GM18861 (cell line): Measurements from ENCODE around the gene CACNG3.
"Not testable (repeated sequence)": the region's sequence is repeated elsewhere in the genome, so short reads cannot be mapped to it uniquely, and the experiment has no call there.

Experiments
- ATAC-seq: cut with Tn5 transposase; IDR thresholded peaks from one replicate; pipeline ENCODE4 v1.9.1; 2021; ENCODE audit not compliant: unreplicated experiment

The CACNG3 gene

DNA sequence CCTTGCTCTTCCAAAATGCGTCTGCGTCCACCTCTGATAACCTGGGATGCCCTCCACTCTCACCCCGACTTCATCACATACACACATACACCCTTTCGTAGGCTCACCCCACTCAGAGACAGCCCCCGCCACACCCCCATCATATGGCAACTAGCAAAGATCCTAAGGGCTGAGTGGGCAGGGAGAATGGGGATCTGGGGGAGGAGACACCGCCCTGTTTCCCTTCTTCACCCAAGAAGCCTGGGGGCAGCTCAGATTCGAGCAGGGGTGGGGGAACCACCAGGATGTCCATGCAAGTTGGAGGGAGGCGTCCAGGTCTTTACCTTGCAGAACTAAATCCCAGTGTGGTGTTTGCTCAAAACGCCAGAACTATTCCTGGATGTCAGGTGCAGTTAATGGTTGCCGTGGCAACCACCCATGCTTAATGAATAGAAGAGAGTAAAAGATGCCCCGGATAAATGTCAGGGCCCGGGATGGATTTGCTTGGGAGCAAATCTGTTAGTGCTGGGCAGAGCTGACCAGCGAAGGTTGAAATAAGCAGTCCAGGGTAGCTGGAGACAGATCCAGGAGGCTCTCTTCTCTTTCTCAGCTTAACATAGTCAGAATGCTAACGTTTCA, 72.8 kb downstream of the CACNG3 start:
- no peak for ATAC-seq

DNA sequence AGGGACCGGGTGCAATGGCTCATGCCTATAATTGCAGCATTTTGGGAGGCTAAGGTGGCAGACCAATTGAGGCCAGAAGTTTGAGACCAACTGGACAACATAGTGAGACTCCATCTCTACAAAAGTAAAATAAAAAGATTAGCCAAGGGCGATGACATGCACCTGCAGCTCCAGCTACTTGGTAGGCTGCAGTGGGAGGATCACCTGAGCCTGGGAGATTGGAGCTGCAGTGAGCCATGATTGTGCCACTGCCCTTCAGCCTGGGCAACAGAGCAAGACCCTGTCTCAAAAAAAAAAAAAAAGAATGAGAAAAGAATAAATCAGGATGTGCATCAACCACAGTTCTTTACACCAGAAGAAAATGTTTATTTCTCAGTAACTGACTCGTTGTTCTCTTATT, 76.0 kb downstream of the CACNG3 start:
- ATAC-seq: no peak

DNA sequence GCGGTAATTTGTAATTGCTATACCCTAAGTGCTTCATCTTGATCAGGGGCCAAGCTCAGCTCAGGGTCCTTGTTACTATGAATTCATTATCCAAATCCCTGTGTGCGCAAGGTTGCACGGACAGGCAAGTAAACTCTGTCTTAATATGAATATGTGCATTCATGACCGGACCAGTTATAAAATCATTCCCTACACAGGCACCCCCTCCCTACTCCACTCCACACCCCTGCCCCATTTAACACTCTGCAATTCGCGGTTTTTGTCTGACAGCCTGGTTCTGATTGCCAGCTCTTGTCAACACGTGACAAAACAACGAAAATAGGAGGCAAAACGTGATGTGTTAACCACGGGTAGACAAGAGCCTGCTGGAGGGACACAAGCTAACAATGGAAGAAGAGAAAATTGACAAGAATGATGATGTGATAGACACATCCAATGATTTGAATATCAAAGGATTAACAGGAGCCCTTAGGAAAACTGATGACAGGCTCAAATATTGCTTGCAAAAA, 76.5 kb downstream of the CACNG3 start:
- no peak for ATAC-seq

DNA sequence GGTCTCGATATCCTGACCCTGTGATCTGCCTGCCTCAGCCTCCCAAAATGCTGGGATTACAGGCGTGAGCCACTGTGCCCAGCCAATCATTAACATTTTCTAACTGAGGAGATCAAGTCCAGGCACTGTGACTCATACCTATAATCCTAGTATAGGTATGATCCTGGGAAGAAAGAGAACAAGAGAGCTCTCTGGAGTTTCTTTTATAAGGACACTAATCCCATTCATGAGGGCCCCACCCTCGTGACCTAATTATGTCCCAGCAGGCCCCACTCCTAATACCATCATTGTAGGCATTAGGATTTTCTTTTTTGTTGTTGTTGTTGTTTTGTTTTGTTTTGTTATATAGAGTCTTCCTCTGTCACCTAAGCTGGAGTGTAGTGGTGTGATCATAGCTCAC, 80.4 kb downstream of the CACNG3 start:
- ATAC-seq: no peak

DNA sequence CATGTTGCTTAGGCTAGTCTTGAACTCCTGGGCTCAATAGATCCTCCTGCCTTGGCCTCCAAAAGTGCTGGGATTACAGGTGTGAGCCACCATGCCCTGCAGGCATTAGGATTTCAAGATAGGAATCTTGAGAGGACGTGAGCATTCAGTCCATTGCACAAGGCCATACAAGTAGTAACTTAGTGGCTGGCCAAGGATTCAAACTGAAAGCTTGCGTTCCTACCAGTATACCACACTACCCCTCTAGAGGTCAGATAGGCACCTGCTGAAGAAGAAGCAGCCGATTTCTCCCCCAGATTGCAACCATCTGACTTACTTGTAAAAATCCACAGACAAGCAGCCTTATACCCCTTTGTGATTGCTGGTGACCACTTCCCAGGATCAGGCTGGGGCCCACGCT, 80.9 kb downstream of the CACNG3 start:
- ATAC-seq: no peak

DNA sequence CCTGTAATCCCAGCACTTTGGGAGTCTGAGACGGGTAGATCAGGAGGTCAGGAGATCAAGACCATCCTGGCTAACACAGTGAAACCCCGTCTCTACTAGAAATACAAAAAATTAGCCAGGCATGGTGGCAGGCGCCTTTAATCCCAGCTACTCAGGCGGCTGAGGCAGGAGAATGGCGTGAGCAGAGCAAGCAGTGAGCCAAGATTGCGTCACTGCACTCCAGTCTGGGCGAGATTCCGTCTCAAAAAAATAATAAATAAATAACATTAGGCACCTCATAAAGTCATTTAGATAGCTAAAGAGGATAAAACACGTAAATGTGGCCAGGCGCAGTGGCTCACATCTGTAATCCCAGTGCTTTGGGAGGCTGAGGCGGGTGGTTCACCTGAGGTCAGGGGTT, 87.7 kb downstream of the CACNG3 start:
- ATAC-seq: not testable (repeated sequence)

DNA sequence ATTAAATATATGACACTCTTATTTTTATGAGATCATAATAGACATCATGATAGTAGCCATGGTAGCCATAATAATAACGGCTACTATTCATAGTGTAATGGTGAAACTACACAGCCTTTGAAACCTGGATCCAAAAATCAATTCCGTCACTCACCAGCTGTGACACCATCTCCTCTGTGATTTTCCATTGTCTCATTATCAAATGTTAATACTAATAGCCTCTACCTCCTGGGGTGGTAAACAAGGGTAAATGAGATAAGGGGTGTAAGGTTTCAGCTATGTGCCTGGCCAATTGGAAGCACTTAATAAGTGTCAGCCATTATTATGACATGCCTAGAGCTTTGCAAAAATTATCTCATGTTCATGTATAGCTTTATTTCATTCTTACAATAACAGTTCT, 88.6 kb downstream of the CACNG3 start:
- no peak for ATAC-seq

DNA sequence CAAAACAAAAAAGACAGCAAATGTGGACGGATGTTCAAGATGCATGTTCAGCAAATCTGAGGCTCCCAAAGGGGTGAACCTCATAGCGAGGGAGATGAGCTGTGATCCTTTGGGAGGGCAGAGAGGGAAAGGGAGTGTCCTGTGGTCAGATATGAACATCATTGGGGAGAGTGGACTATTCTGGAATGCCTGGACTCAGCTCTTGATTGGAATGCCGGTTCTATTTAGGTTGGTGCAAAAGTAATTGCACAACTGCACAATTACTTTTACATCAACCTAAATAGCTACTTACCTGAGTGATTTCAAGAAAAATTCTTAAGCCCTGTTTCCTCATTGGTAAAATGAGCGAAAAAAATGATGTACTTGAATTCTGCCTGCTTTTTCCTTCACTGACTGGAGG, 89.6 kb downstream of the CACNG3 start:
- ATAC-seq: no peak

DNA sequence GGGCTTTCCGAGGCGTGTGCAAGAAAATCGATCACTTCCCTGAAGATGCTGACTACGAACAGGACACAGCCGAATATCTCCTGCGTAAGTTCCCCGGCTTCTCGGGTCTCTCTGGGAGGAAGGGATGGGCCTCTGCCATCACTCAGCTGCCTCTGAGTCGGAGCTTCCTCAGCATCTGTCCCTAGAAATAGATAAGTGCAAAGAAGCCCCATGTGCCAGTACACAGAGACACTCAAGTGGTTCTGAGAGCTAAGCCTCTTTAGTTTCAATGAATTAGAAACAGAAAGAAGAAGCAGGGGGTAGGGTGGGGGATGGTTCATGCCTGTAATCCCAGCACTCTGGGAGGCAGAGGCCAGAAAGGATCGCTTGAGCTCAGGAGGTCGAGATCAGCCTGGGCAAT, 90.6 kb downstream of the CACNG3 start:
- no peak for ATAC-seq

DNA sequence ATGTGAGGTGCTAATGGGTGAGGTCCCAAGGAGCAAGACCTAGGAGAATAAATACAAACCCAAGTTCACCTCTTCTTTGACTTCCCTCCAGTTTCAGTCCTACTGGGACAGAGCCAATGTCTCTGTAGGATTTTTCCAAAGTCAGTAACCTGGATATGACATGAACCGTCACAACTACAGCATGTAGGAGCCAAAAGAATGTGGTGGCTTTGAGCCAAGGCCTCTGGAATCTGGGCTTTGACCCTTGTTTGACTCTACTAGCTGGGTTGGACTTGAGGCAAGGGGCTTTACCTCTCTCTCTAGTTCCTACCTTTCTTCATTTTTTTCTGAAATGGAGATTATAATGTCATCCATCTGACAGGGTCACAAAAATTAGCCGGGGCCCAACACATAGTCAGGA, 91.4 kb downstream of the CACNG3 start:
- ATAC-seq: no peak

DNA sequence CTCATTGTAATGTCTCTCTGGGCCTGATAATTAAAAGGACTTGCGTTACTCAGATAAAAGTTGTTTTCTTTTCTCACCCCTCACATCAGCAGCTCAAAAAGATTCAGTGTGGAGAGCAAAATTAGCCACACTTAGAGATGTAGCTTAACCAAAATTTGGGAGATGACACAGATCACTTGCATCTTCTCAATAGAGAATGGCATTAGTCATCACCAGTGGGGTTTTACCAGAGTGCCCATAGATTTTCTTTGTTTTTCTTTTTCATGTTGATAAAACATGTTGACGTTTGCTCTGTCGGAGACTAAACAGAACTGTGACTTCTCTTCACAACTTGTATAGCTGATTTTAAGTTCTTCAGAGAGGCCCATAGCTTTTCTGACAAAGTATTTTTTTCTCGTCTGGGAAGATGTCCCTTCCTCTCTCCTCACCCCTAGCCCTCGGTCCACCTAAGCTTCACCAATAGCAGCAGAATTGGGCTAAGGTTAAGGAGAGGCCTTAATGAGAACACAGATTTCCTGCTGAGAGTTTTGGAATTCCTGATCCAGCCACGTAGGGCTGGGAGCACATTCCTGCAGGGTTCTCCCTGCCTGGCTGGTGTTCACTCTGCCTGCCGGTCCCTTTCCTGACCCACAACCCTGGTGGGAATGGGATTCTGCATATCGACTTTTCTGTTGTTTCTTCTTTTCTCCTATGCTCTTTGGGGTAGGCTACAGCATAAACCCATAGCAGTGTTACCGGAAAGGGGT, 92.6 kb downstream of the CACNG3 start:
- no peak for ATAC-seq

DNA sequence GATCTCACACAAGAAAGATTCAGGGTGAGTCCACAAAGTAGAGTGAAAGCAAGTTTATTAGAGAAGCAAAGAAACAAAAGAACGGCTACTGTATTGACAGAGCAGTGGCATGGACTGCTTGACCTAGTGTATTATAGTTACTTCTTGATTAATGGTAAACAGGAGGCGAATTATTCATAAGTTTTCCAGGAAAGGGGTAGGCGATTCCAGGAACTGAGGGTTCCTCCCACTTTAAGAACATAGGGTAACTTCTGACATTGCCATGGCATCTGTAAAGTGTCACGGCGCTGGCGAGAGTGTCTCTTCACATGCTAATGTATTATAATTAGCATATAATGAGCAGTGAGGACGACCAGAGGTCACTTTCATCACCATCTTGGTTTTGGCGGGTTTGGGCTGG, 93.2 kb downstream of the CACNG3 start:
- no peak for ATAC-seq

DNA sequence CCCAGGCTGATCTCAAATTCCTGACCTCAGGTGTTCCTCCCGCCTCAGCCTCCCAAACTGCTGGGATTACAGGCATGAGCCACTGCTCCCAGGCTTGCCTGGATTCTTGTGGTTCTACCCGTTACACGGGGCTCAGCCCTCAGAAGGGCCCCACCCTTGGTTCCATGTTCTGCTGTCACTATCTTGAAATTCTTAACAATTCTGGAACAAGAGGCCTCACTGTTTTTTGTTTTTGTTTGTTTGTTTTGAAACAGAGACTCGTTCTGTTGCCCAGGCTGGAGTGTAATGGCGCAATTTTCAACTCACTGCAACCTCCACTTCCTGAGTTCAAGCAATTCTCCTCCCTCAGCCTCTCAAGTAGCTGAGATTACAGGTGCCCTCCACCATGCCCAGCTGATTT, 96.6 kb downstream of the CACNG3 start:
- no peak for ATAC-seq

DNA sequence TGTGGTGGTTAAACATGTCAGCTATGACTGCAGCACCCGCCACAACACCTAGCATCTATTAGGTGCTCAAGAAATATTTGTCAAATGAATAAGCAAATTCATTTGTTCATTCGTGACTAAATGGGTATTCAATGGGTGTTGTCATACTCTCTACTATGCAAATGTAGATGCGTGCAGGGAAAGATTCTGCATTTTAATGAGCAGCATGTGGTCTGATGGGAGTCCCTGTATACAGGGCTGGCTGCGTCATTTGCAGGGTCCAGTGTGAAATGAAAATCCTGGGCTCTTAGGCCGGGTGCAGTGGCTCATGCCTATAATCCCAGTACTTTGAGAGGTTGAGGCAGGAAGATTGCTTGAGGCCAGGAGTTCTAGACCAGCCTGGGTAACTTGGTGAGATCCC, 97.5 kb downstream of the CACNG3 start:
- ATAC-seq: no peak

DNA sequence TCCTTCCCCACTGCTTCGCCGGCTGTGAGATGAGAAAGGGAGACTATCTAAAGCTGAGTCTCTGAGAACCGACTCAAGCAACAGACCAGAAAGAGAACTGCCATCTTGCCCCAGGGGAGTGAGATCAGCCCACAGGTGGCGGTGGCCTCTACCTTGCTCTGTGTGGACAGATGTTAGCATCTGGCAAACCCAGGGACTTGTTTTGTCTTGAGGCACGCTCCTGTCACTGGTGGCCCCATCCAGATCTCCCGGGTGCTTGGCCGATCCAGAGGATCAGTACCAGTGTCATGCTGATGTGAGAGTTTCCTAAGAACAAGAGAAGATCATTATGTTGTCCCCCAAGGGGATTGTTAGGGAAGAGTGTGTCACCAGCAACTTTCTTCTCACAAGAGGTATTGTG, 101.4 kb downstream of the CACNG3 start:
- no peak for ATAC-seq

DNA sequence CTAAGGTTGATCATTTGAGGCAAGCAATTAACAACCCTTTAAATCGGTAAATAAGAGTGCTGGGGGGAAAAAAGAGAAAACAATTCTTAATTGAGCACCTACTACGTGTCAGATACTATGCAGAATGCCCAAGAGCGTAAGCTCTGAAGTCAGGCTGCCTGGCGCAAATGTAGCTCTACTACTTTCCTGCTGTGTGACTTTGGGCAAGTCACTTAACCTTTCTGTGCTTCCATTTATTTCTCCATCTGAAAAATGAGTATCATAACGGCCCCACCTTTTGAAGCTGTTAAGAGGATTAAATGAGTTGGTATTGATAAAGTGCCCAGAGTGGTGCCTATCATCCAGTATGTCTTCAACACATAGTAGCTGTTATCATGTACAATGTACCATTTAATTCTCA, 102.0 kb downstream of the CACNG3 start:
- ATAC-seq: no peak

DNA sequence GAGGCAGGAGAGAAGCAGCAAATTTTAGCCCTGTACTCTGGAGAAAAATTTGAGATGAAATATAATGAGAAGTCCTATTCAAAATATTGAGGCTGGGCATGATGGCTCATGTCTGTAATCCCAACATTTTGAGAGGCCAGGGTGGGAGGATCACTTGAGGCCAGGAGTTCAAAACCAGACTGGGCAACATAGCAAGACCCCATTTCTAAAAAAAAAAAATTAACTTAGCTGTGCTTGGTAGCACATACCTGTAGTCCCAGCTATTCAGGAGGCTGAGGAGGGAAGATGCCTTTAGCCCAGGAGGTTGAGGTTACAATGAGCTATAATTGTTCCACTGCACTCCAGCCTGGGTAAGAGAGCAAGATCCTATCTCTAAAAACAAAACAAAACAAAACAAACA, 103.4 kb downstream of the CACNG3 start:
- ATAC-seq: no peak

DNA sequence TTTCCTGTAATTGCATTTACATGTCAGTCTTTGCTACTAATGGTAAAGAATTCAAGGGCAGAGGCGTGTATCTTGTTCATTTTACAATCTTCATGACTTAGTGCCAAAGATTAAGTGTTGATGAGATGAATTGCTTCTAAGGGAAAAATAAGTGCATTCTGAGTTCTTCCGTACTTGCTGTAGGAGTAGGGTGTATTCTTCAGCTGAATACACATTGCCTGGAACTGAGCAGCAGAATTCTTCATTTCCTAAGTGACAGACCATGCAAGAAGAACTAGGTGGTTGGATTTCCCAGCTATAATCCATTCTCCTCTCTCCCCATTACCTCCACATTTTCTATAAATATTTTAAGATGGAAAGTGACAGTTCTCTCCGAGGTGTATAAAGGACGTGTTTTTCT, 104.8 kb downstream of the CACNG3 start:
- no peak for ATAC-seq

DNA sequence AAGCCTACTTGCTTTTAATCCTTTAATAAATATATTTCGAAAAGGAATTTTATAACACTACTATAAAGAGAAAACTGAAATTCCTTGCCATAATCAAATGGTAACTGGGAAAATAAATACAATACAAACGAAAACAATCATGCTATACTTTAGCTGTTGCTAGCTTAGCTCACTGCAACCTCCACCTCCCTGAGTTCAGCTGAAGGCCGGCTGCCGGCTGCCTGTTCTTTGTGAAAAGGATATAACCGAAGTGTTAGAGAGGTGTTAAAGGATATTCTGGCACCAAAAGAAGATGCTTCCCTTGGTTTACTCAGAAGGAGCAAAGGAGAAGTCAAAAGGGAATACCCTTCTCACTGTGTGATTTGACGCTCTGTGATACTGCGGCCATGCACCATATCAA, 108.5 kb downstream of the CACNG3 start:
- ATAC-seq: no peak

DNA sequence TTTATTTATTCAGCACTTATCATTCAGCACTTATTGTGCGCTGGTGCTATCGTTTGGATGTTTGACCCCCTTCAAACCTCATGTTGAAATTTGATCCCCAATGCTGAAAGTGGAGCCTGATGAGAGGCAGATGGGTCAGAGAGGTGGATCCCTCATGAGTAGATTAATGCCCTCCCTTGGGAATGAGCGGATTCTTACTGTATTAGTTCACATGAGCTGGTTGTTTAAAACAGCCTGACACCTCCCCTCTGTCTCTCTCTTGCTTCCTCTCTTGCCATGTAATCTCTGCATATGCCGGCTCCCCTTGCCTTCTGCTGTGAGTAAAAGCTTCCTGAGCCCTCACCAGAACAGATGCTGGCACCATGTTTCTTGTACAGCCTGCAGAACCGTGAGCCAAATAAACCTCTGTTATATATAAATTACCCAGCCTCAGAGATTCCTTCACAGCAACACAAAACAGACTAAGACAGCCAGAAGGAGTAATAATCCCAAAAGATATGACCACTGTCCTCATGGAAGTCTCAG, 111.1 kb downstream of the CACNG3 start:
- ATAC-seq: no peak

DNA sequence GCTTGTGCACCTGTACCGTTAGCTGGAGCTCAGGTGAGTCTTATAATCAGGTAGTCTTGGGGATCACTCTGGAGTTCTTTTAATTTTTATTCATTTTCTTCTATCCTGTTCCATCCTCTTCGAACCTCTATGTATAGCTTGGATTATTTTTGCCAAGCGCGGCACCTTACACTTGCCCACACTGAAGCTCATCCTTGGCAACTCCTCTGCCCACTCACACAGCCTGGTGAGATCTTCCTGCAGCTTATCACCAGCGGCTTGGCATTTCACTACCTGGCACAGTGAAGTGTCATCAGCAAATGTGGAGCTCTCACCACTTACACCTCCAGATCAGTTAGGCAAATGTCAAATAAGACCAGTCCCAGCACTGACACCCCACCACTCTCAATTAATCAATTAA, 116.7 kb downstream of the CACNG3 start:
- ATAC-seq: no peak

DNA sequence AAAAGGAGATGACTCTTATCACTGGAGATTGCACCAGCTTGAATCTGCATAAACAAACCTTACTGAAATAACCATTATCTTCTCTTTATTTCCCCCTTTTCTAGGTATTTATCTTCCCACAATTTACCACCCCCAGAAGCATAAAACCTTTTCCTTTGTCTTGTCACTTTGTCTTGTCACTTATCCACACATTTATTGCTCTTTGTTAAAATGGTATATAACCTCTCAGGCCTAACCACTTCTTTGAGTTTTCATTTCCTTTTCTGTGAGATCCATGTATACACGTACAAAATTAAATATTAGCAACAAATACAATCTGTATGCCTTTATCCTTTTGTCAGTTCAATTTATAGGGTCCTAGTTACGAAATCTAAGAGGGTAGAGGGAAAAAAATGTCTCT, 122.9 kb downstream of the CACNG3 start:
- ATAC-seq: no peak
